ENCODE data around the gene CDK14.

CDK14 gene

GRCh38 chr7:90771281-90771680 lies 175.2 kb downstream of the CDK14 start:
- Histone ChIP-seq H3K4me3 (ENCODE audit: insufficient read depth, low read depth, low read length, poor library complexity, severe bottlenecking) (no peak overlapping the region), H3K36me3 (ENCODE audit: control insufficient read depth, insufficient read depth, low read length) (no peaks in the 10 kb centered on the region), H3K9me3 (ENCODE audit: control insufficient read depth, low read length) (no peaks in the 10 kb centered on the region), H3K27ac (ENCODE audit: insufficient read depth, low read length, poor library complexity, severe bottlenecking) (no peak overlapping the region), H3K4me1 (ENCODE audit: control insufficient read depth, insufficient read depth, low read length, poor library complexity, severe bottlenecking) (no peaks in the 10 kb centered on the region), H3K27me3 (replicated peaks; ENCODE audit: control insufficient read depth, insufficient read depth, low read length, poor library complexity, severe bottlenecking) (no peaks in the 10 kb centered on the region)
- DNase-seq, result no peak

- no peak for DNase-seq
- Histone ChIP-seq H3K36me3 (ENCODE audit: control insufficient read depth, insufficient read depth, low read length) (no peaks in the 10 kb centered on the region), H3K27me3 (replicated peaks; ENCODE audit: control insufficient read depth, insufficient read depth, low read length, poor library complexity, severe bottlenecking) (no peaks in the 10 kb centered on the region), H3K4me3 (ENCODE audit: insufficient read depth, low read depth, low read length, poor library complexity, severe bottlenecking) (no peak overlapping the region), H3K9me3 (ENCODE audit: control insufficient read depth, low read length) (no peaks in the 10 kb centered on the region), H3K4me1 (ENCODE audit: control insufficient read depth, insufficient read depth, low read length, poor library complexity, severe bottlenecking) (no peaks in the 10 kb centered on the region), H3K27ac (ENCODE audit: insufficient read depth, low read length, poor library complexity, severe bottlenecking) (no peak overlapping the region)
Measured at GRCh38 chr7:90772410-90772809, 176.3 kb downstream of the CDK14 start.

- Histone ChIP-seq H3K36me3 (ENCODE audit: control insufficient read depth, insufficient read depth, low read length) (no peaks in the 10 kb centered on the region), H3K27ac (ENCODE audit: insufficient read depth, low read length, poor library complexity, severe bottlenecking) (no peak overlapping the region), H3K4me3 (ENCODE audit: insufficient read depth, low read depth, low read length, poor library complexity, severe bottlenecking) (no peak overlapping the region), H3K4me1 (ENCODE audit: control insufficient read depth, insufficient read depth, low read length, poor library complexity, severe bottlenecking) (no peaks in the 10 kb centered on the region), H3K27me3 (replicated peaks; ENCODE audit: control insufficient read depth, insufficient read depth, low read length, poor library complexity, severe bottlenecking) (no peaks in the 10 kb centered on the region), H3K9me3 (ENCODE audit: control insufficient read depth, low read length) (no peaks in the 10 kb centered on the region)
- DNase-seq, result no peak
Measured at GRCh38 chr7:90773269-90773668, 177.1 kb downstream of the CDK14 start.

- no peaks in the 10 kb centered on the region for H3K4me1 ChIP-seq (ENCODE audit: control insufficient read depth, insufficient read depth, low read length, poor library complexity, severe bottlenecking)
- H3K4me3 ChIP-seq (ENCODE audit: insufficient read depth, low read depth, low read length, poor library complexity, severe bottlenecking), result no peak overlapping the region
- no peaks in the 10 kb centered on the region for H3K27me3 ChIP-seq (replicated peaks; ENCODE audit: control insufficient read depth, insufficient read depth, low read length, poor library complexity, severe bottlenecking)
- H3K36me3 ChIP-seq (ENCODE audit: control insufficient read depth, insufficient read depth, low read length), result no peaks in the 10 kb centered on the region
- H3K27ac ChIP-seq (ENCODE audit: insufficient read depth, low read length, poor library complexity, severe bottlenecking), result no peak overlapping the region
- no peaks in the 10 kb centered on the region for H3K9me3 ChIP-seq (ENCODE audit: control insufficient read depth, low read length)
- no peak for DNase-seq
Measured at GRCh38 chr7:90774706-90775105, 178.6 kb downstream of the CDK14 start.

- H3K27ac ChIP-seq (ENCODE audit: insufficient read depth, low read length, poor library complexity, severe bottlenecking), result no peak overlapping the region
- H3K9me3 ChIP-seq (ENCODE audit: control insufficient read depth, low read length), result no peaks in the 10 kb centered on the region
- H3K4me3 ChIP-seq (ENCODE audit: insufficient read depth, low read depth, low read length, poor library complexity, severe bottlenecking), result no peak overlapping the region
- no peaks in the 10 kb centered on the region for H3K36me3 ChIP-seq (ENCODE audit: control insufficient read depth, insufficient read depth, low read length)
- no peak for DNase-seq
- no peaks in the 10 kb centered on the region for H3K4me1 ChIP-seq (ENCODE audit: control insufficient read depth, insufficient read depth, low read length, poor library complexity, severe bottlenecking)
- H3K27me3 ChIP-seq (replicated peaks; ENCODE audit: control insufficient read depth, insufficient read depth, low read length, poor library complexity, severe bottlenecking), result no peaks in the 10 kb centered on the region
Measured at GRCh38 chr7:90775383-90775965, 179.4 kb downstream of the CDK14 start.

- H3K27ac ChIP-seq (ENCODE audit: insufficient read depth, low read length, poor library complexity, severe bottlenecking), result no peak overlapping the region
- no peaks in the 10 kb centered on the region for H3K4me1 ChIP-seq (ENCODE audit: control insufficient read depth, insufficient read depth, low read length, poor library complexity, severe bottlenecking)
- H3K36me3 ChIP-seq (ENCODE audit: control insufficient read depth, insufficient read depth, low read length), result no peaks in the 10 kb centered on the region
- no peaks in the 10 kb centered on the region for H3K9me3 ChIP-seq (ENCODE audit: control insufficient read depth, low read length)
- DNase-seq, result no peak
- no peaks in the 10 kb centered on the region for H3K27me3 ChIP-seq (replicated peaks; ENCODE audit: control insufficient read depth, insufficient read depth, low read length, poor library complexity, severe bottlenecking)
- no peak overlapping the region for H3K4me3 ChIP-seq (ENCODE audit: insufficient read depth, low read depth, low read length, poor library complexity, severe bottlenecking)
Measured at GRCh38 chr7:90777041-90777440, 180.9 kb downstream of the CDK14 start.

- H3K27me3 ChIP-seq (replicated peaks; ENCODE audit: control insufficient read depth, insufficient read depth, low read length, poor library complexity, severe bottlenecking), result no peaks in the 10 kb centered on the region
- H3K27ac ChIP-seq (ENCODE audit: insufficient read depth, low read length, poor library complexity, severe bottlenecking), result no peak overlapping the region
- H3K36me3 ChIP-seq (ENCODE audit: control insufficient read depth, insufficient read depth, low read length), result no peaks in the 10 kb centered on the region
- no peaks in the 10 kb centered on the region for H3K9me3 ChIP-seq (ENCODE audit: control insufficient read depth, low read length)
- H3K4me1 ChIP-seq (ENCODE audit: control insufficient read depth, insufficient read depth, low read length, poor library complexity, severe bottlenecking), result no peaks in the 10 kb centered on the region
- no peak overlapping the region for H3K4me3 ChIP-seq (ENCODE audit: insufficient read depth, low read depth, low read length, poor library complexity, severe bottlenecking)
- no peak for DNase-seq
Measured at GRCh38 chr7:90777465-90777864, 181.3 kb downstream of the CDK14 start.

- H3K4me1 ChIP-seq (ENCODE audit: control insufficient read depth, insufficient read depth, low read length, poor library complexity, severe bottlenecking), result no peaks in the 10 kb centered on the region
- H3K36me3 ChIP-seq (ENCODE audit: control insufficient read depth, insufficient read depth, low read length), result no peaks in the 10 kb centered on the region
- H3K27ac ChIP-seq (ENCODE audit: insufficient read depth, low read length, poor library complexity, severe bottlenecking), result no peak overlapping the region
- no peaks in the 10 kb centered on the region for H3K9me3 ChIP-seq (ENCODE audit: control insufficient read depth, low read length)
- DNase-seq, result no peak
- no peak overlapping the region for H3K4me3 ChIP-seq (ENCODE audit: insufficient read depth, low read depth, low read length, poor library complexity, severe bottlenecking)
- no peaks in the 10 kb centered on the region for H3K27me3 ChIP-seq (replicated peaks; ENCODE audit: control insufficient read depth, insufficient read depth, low read length, poor library complexity, severe bottlenecking)
Measured at GRCh38 chr7:90777886-90778285, 181.8 kb downstream of the CDK14 start.

GRCh38 chr7:90788052-90788451 lies 191.9 kb downstream of the CDK14 start:
- no peak for DNase-seq
- Histone ChIP-seq H3K4me1 (ENCODE audit: control insufficient read depth, insufficient read depth, low read length, poor library complexity, severe bottlenecking) (no peaks in the 10 kb centered on the region), H3K9me3 (ENCODE audit: control insufficient read depth, low read length) (no peaks in the 10 kb centered on the region), H3K36me3 (ENCODE audit: control insufficient read depth, insufficient read depth, low read length) (no peaks in the 10 kb centered on the region), H3K27ac (ENCODE audit: insufficient read depth, low read length, poor library complexity, severe bottlenecking) (no peak overlapping the region), H3K27me3 (replicated peaks; ENCODE audit: control insufficient read depth, insufficient read depth, low read length, poor library complexity, severe bottlenecking) (no peaks in the 10 kb centered on the region), H3K4me3 (ENCODE audit: insufficient read depth, low read depth, low read length, poor library complexity, severe bottlenecking) (no peak overlapping the region)

GRCh38 chr7:90789736-90790306 lies 193.7 kb downstream of the CDK14 start:
- H3K36me3 ChIP-seq (ENCODE audit: control insufficient read depth, insufficient read depth, low read length), result no peaks in the 10 kb centered on the region
- no peaks in the 10 kb centered on the region for H3K4me1 ChIP-seq (ENCODE audit: control insufficient read depth, insufficient read depth, low read length, poor library complexity, severe bottlenecking)
- H3K9me3 ChIP-seq (ENCODE audit: control insufficient read depth, low read length), result no peaks in the 10 kb centered on the region
- H3K27ac ChIP-seq (ENCODE audit: insufficient read depth, low read length, poor library complexity, severe bottlenecking), result no peak overlapping the region
- H3K4me3 ChIP-seq (ENCODE audit: insufficient read depth, low read depth, low read length, poor library complexity, severe bottlenecking), result no peak overlapping the region
- H3K27me3 ChIP-seq (replicated peaks; ENCODE audit: control insufficient read depth, insufficient read depth, low read length, poor library complexity, severe bottlenecking), result no peaks in the 10 kb centered on the region
- no peak for DNase-seq
